ENCODE data around the gene SERP2.

Gene SERP2

DNA sequence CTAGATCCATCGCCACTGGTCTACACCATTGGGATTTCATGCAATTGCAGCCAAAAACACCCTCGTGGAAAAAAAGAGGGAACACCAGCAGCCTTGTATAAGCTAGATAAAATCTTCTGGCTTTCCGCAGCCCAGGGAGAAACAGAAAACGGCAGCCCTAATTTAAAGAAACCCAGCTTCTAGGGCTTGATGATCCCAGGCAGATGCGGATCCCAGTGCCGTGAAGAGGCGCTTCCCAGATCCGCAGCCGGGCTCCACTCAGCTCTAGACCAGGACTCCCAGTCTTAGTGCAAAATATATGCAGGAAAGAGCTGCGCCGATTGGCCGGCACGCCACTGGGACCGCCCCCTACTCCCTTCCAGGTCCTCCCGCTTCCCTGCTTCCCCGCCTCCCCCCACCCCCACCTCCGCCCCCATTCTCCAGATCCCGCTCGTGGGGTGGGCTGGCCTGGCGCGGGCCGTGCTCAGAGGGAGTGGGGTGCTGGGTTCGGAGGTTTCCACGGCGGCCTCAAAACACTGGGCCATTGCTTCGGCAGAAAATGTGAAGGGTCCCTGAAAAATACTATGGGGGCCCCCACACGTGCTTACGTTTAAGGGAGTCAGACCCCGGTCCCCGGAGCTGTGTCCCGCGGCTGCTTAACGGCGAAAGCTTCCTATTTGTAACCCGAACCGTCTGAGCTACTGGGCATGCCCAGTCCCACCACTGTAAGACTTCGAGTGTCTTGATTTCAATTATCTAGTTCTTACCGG, 63.1 kb downstream of the SERP2 start:
- DNase-seq, result peak; percentile 79

DNA sequence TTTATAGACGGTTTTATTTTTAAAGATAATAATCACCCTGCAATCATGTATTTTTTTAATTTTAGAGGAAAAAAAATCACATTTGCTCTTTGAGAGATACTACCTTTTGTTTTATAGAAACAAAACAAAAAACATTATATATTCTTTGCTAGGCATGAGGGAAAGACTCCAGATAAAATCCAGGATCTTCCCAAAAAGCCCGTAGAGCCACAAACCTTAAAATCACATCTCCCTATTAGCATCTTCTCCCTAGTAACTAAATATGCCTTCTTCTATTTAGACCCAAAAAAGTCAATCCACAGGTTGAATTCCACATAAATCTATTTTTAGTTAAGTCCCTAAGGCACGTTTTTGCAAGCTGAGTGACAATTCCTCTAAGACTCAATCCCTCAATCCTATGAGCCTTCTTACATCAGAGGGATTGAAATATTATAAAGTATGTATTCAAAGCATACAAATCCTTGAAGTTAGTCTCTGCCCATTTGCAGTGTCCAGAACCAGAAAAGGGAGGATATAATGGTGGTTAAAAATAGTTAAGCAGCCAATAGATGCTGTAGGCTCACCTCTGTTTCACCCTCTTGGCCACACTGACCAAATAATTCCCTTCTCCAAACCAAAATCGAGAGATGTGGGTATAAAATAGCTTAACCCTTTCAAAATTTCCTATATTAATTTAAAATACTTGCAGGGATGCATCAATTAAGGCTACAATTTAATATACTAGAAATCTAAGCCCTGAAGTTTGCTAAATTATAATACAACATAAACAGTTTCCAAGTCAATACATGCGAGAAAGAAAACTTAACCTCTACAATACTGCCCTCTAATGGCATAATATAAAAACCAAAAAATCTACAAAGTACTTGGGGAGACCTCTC, 64.0 kb downstream of the SERP2 start:
- DNase-seq, result no peak

DNA sequence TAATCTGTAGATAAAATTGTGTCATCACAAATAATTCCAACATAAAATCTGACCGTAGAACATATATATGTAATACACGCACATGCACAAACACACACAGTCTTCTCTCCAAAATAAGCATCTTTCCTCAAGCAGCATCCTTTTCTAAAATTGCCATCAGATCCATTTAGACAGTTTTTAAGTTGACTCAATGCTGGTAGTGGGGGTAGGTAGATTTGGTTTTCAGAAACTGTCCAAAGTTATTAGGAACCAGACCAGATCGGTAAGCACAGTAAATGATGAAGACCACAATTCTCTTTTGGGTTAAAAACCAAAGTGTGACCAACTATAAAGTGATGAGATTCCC, 64.6 kb downstream of the SERP2 start:
- no peak for DNase-seq

DNA sequence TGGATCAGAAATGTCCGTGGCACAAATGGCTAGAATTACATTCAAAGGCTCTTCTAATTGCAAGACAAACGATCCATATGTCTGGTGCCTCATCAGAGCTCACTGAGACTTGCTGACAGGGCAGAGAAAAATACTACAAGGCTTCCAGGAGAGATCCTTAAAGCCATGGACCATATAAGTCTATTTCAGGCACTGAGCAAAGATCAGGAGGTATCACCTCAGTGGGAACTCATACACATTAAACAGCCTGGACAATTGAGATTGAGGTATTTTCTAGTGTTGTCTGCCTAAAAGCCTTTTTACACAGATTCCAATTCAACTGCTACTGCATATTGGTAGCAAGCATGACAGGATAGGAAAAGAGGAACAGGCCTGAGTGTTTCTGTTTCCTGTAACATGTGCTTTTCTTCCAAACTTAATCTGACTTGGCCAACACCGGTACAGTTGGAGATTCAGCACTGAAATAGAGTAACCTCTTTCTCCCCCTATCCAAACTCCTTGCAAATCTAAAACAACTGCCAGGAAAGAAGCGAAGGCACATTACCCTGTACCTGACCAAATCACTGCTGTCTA, 65.9 kb downstream of the SERP2 start:
- DNase-seq, result no peak

DNA sequence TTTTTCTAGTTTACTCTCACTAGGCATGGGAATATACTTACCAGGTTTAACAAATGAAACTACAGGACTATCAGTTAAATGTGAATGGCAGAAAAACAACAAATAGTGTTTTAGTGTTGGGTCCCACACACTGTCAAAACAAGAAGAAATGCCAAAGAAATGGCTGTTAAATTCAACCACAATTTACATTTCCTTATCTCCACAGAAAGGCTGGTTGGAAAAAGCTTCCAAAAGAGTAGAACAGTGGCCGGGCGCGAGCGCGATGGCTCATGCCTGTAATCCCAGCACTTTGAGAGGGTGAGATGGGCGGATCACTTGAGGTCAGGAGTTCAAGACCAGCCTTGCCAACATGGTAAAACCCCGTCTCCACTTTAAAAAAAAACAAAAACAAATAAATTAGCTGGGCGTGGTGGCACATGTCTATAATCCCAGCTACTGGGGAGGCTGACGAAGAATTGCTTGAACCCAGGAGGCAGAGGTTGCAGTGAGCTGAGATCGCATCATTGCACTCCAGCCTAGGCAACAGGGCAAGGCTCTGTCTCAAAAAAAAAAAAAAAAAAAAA, 66.5 kb downstream of the SERP2 start:
- no peak for DNase-seq

Data from NCI-H2029 (cell line).